VCaP (cell line): ENCODE results near the gene SLC1A2.

Experiments used
- H3K27ac ChIP-seq: fragments of 450-650 bp; 2 replicates; pipeline ENCODE4 v1.5.1; 2017
- CTCF ChIP-seq: fragments of 450-650 bp; conservative IDR thresholded peaks from 2 replicates; pipeline ENCODE4 v1.5.1; 2017; ENCODE audit warnings: mild to moderate bottlenecking, moderate library complexity

The SLC1A2 gene

GRCh38 chr11:35375332-35376117, 43.8 kb downstream of the SLC1A2 start:
- H3K27ac ChIP-seq = no peak overlapping the region
- TF ChIP-seq CTCF = no peak

GRCh38 chr11:35373284-35373933, 45.9 kb downstream of the SLC1A2 start:
- TF ChIP-seq CTCF = peak; percentile 17; the same call in 1 of the 2 replicates
- H3K27ac ChIP-seq = peak overlapping the region; percentile 54; the same call in 1 of the 2 replicates

- H3K27ac ChIP-seq = peak overlapping the region; percentile 54; the same call in 1 of the 2 replicates
- no peak for TF ChIP-seq CTCF
Observed at GRCh38 chr11:35372565-35373283, 46.6 kb downstream of the SLC1A2 start.

DNA sequence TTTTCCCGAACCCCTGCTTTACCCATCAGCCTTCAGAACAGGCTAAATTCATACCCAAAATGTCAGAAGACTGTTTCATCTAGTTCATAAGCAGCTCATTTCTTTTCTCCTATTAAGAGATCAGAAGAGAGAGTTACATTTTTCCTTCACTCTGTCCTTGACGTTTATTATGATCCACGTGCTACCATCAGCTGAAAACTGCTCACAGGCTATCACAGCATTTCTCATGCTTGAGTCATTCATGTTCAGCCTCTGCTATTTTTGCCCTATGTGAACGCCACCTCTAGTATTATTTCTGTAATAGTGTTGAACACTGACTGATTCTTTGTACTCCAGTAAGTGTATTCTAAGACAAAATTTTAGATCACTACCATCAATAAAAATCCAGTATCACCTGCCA, 51.9 kb downstream of the SLC1A2 start:
- TF ChIP-seq CTCF = no peak
- H3K27ac ChIP-seq = no peak overlapping the region

- no peak for TF ChIP-seq CTCF
- no peak overlapping the region for H3K27ac ChIP-seq
Observed at GRCh38 chr11:35366798-35367197, 52.6 kb downstream of the SLC1A2 start.

- TF ChIP-seq CTCF = no peak
- no peak overlapping the region for H3K27ac ChIP-seq
Observed at GRCh38 chr11:35365961-35366360, 53.4 kb downstream of the SLC1A2 start.

- no peak overlapping the region for H3K27ac ChIP-seq
- no peak for TF ChIP-seq CTCF
Observed at GRCh38 chr11:35365395-35365794, 54.0 kb downstream of the SLC1A2 start.
